ENCODE measurements around the gene IL3. TPM values are rescaled to one million over a fixed set of nuclear protein-coding genes. Genes with fewer than 3 reads are reported as not detected.

Gene IL3
- total and polyA plus RNA-seq, 9 of the 15 experiments (the other 6 are each of a cell fraction or from before 2014, with no cell fraction given), result not detected

DNA sequence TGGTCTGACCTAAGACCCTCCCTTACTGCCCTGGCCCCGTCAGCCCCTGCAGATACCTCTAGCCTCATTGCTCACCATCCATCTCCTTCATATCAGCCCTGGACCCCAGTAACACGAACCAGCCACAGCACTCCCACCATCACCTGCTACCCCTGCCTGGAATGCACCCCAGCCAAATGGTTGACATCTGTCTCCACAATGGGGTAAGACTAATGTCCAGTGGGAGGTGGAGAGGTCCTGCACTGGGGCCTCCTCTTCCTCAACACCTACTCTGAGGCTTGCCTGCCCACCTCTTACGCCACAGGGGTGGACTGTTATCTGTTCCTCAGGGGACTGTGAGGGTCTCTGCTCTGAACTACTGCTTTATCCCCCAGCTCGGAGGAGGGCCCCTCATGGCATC is 25.2 kb downstream of the IL3 start:
- intact Hi-C loops (cut with micrococcal nuclease), result no loop called here
- WGBS (ENCODE audit: insufficient coverage, low coverage, missing lambda C conversion rate), result 66% methylated on average over 4 of the region's 4 CpGs

DNA sequence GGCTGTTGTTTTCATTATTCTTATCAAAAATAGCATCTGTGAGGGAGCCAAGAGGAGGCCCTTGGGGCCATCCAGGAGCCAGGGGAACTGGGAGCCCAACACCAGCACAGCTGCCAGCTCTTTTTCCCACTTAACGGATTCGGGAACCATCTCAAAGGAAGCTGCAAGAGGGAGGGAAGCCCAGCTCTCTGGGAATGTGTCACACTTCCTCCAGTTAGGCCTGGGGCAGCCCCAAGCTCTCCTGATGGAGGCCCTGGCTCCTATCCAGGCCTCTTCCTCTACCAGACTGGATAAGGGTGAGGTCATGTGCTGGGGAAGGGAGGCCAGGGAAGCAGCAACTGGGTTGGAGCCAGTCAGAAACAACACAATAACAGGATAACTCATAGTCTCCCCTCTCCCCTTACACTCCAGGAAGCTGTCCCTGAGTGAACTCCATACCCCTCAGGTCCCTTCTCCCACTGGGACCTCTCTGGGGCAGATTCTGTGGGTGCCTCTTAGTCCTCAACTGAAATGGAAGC is 25.9 kb downstream of the IL3 start:
- CTCF ChIA-PET (ENCODE audit: low intra/inter-chr PET ratio), result interaction anchor here (0.6 kb wide), 1 partner anchor 21 kb away, joined by 3 read pairs; no protein-coding TSS in a partner anchor
- H4K20me1 ChIP-seq (replicated peaks; ENCODE audit: control insufficient read depth, insufficient read depth, low read length), result no peaks in the 10 kb centered on the region
- no peaks in the 10 kb centered on the region for H3K36me3 ChIP-seq (ENCODE audit: control insufficient read depth, insufficient read depth, low read length)
- peak overlapping the region; percentile 17; the same call in 1 of the 2 replicates for H3K4me2 ChIP-seq (ENCODE audit: insufficient read depth, low read length)
- H3K9ac ChIP-seq (ENCODE audit: insufficient read depth in 1 of 2, low read depth in 2 of 2, low read length in 2 of 2), result peak overlapping the region; percentile 21 to 59; a peak in 3 of 4 replicates
- POLR2A ChIA-PET, result interaction anchor here (0.6 to 2.0 kb wide), 5 partner anchors 10 to 914 kb away, joined by 3 to 5 read pairs (median 5); no protein-coding TSS in a partner anchor
- ATAC-seq (peak; percentile 73), FAIRE-seq (peak; percentile 23), DNase-seq (ENCODE audit: extremely low read depth in 1 of 4, low spot score in 3 of 4) (peak; percentile 49 to 66 (median 52))
- no peaks in the 10 kb centered on the region for H3K27me3 ChIP-seq (ENCODE audit: control insufficient read depth in 2 of 2, insufficient read depth in 2 of 2, low read length in 2 of 2)
- H3K4me1 ChIP-seq (replicated peaks in 1 of 2; ENCODE audit: control insufficient read depth in 2 of 2, insufficient read depth in 2 of 2, low read length in 2 of 2), result peaks cover 19 to 32% of the 10 kb centered on the region in 2 experiments
- no TSS peak for BruUV-seq (replicated peaks)
- intact Hi-C loops (cut with micrococcal nuclease), result no loop called here
- H3K79me2 ChIP-seq (ENCODE audit: control insufficient read depth, insufficient read depth, low read length), result no peaks in the 10 kb centered on the region
- peaks cover 5% of the 10 kb centered on the region for H3K9me1 ChIP-seq (ENCODE audit: control insufficient read depth, insufficient read depth, low read length)
- H3K27ac ChIP-seq (ENCODE audit: extremely low read depth, low read depth, low read length), result peak overlapping the region; percentile 16; the same call in 1 of the 3 replicates
- 18% methylated on average over 2 of the region's 2 CpGs for WGBS (ENCODE audit: insufficient coverage, low coverage, missing lambda C conversion rate)
- H3K9me3 ChIP-seq (replicated peaks; ENCODE audit: control insufficient read depth, insufficient read depth, low read depth, low read length), result no peaks in the 10 kb centered on the region
- no peak overlapping the region for H3K4me3 ChIP-seq
- H2AFZ ChIP-seq (ENCODE audit: low read depth, low read length), result no peak overlapping the region; the same call in 1 of the 2 replicates
- in situ Hi-C loops (cut with MboI), result no loop called here
- TF ChIP-seq ESRRB (CRISPR knock-in tag; IDR thresholded peaks at IDR 0.05; ENCODE audit: borderline replicate concordance) (no peak), POLR2A (conservative IDR thresholded peaks at IDR 0.05) (no peak), SMAD4 (CRISPR knock-in tag; conservative IDR thresholded peaks at IDR 0.05) (peak; percentile 69), ZNF584 (CRISPR knock-in tag; IDR thresholded peaks at IDR 0.05; ENCODE audit: low read depth) (peak; percentile 76)
- TF ChIP-seq, protein P1, sequence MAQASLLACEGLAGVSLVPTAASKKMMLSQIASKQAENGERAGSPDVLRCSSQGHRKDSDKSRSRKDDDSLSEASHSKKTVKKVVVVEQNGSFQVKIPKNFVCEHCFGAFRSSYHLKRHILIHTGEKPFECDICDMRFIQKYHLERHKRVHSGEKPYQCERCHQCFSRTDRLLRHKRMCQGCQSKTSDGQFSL (CRISPR knock-in tag; IDR thresholded peaks at IDR 0.05), result no peak
- TF ChIP-seq, protein P1 (tag; IDR thresholded peaks at IDR 0.05), result 0 out of 4 replicates have a peak, but pooled peaks of 1 of the 2 experiments have one; percentile 16
- TF ChIP-seq, protein P2, sequence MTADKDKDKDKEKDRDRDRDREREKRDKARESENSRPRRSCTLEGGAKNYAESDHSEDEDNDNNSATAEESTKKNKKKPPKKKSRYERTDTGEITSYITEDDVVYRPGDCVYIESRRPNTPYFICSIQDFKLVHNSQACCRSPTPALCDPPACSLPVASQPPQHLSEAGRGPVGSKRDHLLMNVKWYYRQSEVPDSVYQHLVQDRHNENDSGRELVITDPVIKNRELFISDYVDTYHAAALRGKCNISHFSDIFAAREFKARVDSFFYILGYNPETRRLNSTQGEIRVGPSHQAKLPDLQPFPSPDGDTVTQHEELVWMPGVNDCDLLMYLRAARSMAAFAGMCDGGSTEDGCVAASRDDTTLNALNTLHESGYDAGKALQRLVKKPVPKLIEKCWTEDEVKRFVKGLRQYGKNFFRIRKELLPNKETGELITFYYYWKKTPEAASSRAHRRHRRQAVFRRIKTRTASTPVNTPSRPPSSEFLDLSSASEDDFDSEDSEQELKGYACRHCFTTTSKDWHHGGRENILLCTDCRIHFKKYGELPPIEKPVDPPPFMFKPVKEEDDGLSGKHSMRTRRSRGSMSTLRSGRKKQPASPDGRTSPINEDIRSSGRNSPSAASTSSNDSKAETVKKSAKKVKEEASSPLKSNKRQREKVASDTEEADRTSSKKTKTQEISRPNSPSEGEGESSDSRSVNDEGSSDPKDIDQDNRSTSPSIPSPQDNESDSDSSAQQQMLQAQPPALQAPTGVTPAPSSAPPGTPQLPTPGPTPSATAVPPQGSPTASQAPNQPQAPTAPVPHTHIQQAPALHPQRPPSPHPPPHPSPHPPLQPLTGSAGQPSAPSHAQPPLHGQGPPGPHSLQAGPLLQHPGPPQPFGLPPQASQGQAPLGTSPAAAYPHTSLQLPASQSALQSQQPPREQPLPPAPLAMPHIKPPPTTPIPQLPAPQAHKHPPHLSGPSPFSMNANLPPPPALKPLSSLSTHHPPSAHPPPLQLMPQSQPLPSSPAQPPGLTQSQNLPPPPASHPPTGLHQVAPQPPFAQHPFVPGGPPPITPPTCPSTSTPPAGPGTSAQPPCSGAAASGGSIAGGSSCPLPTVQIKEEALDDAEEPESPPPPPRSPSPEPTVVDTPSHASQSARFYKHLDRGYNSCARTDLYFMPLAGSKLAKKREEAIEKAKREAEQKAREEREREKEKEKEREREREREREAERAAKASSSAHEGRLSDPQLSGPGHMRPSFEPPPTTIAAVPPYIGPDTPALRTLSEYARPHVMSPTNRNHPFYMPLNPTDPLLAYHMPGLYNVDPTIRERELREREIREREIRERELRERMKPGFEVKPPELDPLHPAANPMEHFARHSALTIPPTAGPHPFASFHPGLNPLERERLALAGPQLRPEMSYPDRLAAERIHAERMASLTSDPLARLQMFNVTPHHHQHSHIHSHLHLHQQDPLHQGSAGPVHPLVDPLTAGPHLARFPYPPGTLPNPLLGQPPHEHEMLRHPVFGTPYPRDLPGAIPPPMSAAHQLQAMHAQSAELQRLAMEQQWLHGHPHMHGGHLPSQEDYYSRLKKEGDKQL (CRISPR knock-in tag; IDR thresholded peaks at IDR 0.05; ENCODE audit: borderline replicate concordance), result no peak

More for the DNA sequence above, 25.2 kb downstream of the IL3 start:
- ChIA-PET CTCF (ENCODE audit: low intra/inter-chr PET ratio) (interaction anchor here (0.6 kb wide), 1 partner anchor 20 kb away, joined by 3 read pairs; no protein-coding TSS in a partner anchor), POLR2A (interaction anchor here (0.6 to 2.0 kb wide), 5 partner anchors 10 to 913 kb away, joined by 3 to 5 read pairs (median 4); no protein-coding TSS in a partner anchor)
- Histone ChIP-seq H3K4me1 (replicated peaks in 1 of 2; ENCODE audit: control insufficient read depth in 2 of 2, insufficient read depth in 2 of 2, low read length in 2 of 2) (peaks cover 19 to 32% of the 10 kb centered on the region in 2 experiments), H3K4me2 (ENCODE audit: insufficient read depth, low read length) (no peak overlapping the region; the same call in 1 of the 2 replicates), H3K9me3 (replicated peaks; ENCODE audit: control insufficient read depth, insufficient read depth, low read depth, low read length) (no peaks in the 10 kb centered on the region), H3K36me3 (ENCODE audit: control insufficient read depth, insufficient read depth, low read length) (no peaks in the 10 kb centered on the region), H4K20me1 (replicated peaks; ENCODE audit: control insufficient read depth, insufficient read depth, low read length) (no peaks in the 10 kb centered on the region), H3K27ac (ENCODE audit: extremely low read depth, low read depth, low read length) (no peak overlapping the region), H3K4me3 (no peak overlapping the region), H3K27me3 (ENCODE audit: control insufficient read depth in 2 of 2, insufficient read depth in 2 of 2, low read length in 2 of 2) (no peaks in the 10 kb centered on the region), H3K79me2 (ENCODE audit: control insufficient read depth, insufficient read depth, low read length) (no peaks in the 10 kb centered on the region), H2AFZ (ENCODE audit: low read depth, low read length) (no peak overlapping the region), H3K9ac (ENCODE audit: insufficient read depth in 1 of 2, low read depth in 2 of 2, low read length in 2 of 2) (peak overlapping the region in 1 of 2 experiments; percentile 64; a peak in 1 of 4 replicates), H3K9me1 (ENCODE audit: control insufficient read depth, insufficient read depth, low read length) (peaks cover 5% of the 10 kb centered on the region)
- no TSS peak for BruUV-seq (replicated peaks)
- ATAC-seq, result no peak
- in situ Hi-C loops (cut with MboI), result no loop called here
- no peak for DNase-seq (ENCODE audit: extremely low read depth in 1 of 4, low spot score in 3 of 4)
- no peak for FAIRE-seq
- TF ChIP-seq GTF2E2 (tag; IDR thresholded peaks at IDR 0.05) (no peak), DMBX1 (CRISPR knock-in tag; IDR thresholded peaks at IDR 0.05; ENCODE audit: borderline replicate concordance) (0 out of 2 replicates have a peak, but pooled peaks have one; percentile 14)

All from K562 (cell line).